Activated B cell treated with CpG ODN at 0.5 μM for 24 hours (primary cell): ENCODE results near the gene C1QTNF1. TPM values are rescaled to one million over a fixed set of nuclear protein-coding genes. Genes with fewer than 3 reads are reported as not detected.

Source experiments
- ATAC-seq: fragments of 200-7000 bp; cut with Tn5 transposase; one replicate; pipeline ENCODE4 v1.10.0; 2021; ENCODE audit warnings: low read depth, mild to moderate bottlenecking, moderate library complexity
- CTCF ChIA-PET: fragments of 350-600 bp; sonication (Branson Sonifier 250); formaldehyde crosslinking; loops from one replicate; lab custom pipeline; 2021; ENCODE audit warnings: antibody characterized with exemption; lab: Charles Lee
- POLR2A ChIA-PET: fragments of 350-600 bp; sonication (Branson Sonifier 250); formaldehyde crosslinking; loops from one replicate; lab custom pipeline; 2021; ENCODE audit warnings: antibody characterized with exemption; lab: Charles Lee
- DNase-seq: peaks from one replicate; pipeline ENCODE4 v3.0.0; 2022
- H3K27ac Mint-ChIP-seq: one replicate; pipeline ENCODE4 v1.8.0; 2020; ENCODE audit warnings: mixed read lengths
- H3K27me3 Mint-ChIP-seq: one replicate; pipeline ENCODE4 v1.8.0; 2021; ENCODE audit warnings: mixed read lengths
- H3K36me3 Mint-ChIP-seq: one replicate; pipeline ENCODE4 v1.8.0; 2021; ENCODE audit warnings: low read depth, mixed read lengths
- H3K4me1 Mint-ChIP-seq: one replicate; pipeline ENCODE4 v1.8.0; 2021; ENCODE audit warnings: mixed read lengths
- H3K4me3 Mint-ChIP-seq: one replicate; pipeline ENCODE4 v1.8.0; 2020; ENCODE audit warnings: mild to moderate bottlenecking, mixed read lengths
- H3K9me3 Mint-ChIP-seq: one replicate; pipeline ENCODE4 v1.8.0; 2020; ENCODE audit warnings: mixed read lengths
- intact Hi-C: fragments of 100-400 bp; cut with micrococcal nuclease; formaldehyde crosslinking; loops from one replicate; pipeline ENCODE4 v1.15.1; 2024
- total RNA-seq: library from RNA; stranded (reverse); gene quantifications from 2 replicates; pipeline ENCODE4 v1.2.3, GENCODE V29; 2022
- TF ChIP-seq, protein P1 (sequence below): fragments of 200-600 bp; IDR thresholded peaks from one replicate; pipeline ENCODE4 v1.8.0; 2022; ENCODE audit warnings: antibody characterized with exemption, mild to moderate bottlenecking

C1QTNF1 gene
- total RNA-seq, 1 donor from 2014 or later = not detected

DNA sequence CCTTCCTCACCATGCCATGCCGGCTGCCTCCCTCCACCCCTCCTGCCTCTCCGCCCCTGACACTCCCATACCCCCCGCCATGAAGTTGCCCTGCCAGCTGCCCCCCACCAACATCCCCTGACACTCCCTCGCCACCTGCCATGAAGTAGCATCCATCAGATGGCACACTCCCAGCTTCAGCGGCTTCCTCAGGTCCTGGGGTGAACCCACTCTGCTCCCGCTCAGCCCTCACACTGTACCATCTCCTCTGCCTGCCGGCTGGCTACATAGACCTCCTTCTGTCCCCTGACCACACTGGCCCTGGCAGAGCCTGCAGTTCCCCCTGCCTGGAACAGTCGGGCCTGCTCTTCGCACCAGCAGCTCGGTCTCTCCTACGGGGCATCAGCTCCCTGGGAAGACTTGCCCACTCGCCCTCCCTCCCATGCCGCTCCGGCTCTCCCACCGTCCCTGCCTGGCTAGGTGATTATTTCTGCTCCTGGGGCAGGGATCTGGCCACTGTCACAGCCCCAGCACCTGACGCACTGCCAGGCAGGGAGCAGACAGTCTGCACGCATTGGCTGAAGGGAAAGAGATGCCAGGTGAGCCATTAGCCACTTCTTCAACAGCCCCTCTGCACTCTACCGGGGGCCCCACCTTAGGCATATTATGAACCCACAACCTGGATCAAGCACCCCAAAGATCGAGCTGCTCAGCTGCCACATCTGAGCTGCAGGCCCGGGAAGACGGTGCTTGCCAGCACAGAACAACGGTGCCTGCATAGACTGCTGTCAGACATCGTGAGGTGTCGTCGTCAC lies 23.4 kb upstream of the C1QTNF1 start:
- TF ChIP-seq, protein P1, sequence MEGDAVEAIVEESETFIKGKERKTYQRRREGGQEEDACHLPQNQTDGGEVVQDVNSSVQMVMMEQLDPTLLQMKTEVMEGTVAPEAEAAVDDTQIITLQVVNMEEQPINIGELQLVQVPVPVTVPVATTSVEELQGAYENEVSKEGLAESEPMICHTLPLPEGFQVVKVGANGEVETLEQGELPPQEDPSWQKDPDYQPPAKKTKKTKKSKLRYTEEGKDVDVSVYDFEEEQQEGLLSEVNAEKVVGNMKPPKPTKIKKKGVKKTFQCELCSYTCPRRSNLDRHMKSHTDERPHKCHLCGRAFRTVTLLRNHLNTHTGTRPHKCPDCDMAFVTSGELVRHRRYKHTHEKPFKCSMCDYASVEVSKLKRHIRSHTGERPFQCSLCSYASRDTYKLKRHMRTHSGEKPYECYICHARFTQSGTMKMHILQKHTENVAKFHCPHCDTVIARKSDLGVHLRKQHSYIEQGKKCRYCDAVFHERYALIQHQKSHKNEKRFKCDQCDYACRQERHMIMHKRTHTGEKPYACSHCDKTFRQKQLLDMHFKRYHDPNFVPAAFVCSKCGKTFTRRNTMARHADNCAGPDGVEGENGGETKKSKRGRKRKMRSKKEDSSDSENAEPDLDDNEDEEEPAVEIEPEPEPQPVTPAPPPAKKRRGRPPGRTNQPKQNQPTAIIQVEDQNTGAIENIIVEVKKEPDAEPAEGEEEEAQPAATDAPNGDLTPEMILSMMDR = no peak
- peaks cover 3% of the 10 kb centered on the region for H3K4me1 Mint-ChIP-seq
- ATAC-seq (no peak), DNase-seq (no peak)
- H3K9me3 Mint-ChIP-seq = no peaks in the 10 kb centered on the region
- no peaks in the 10 kb centered on the region for H3K27me3 Mint-ChIP-seq
- no peak overlapping the region for H3K27ac Mint-ChIP-seq
- POLR2A ChIA-PET = no interaction called here
- H3K36me3 Mint-ChIP-seq = peaks cover 57% of the 10 kb centered on the region
- H3K4me3 Mint-ChIP-seq = no peak overlapping the region
- intact Hi-C loops = no loop called here
- CTCF ChIA-PET = no interaction called here

DNA sequence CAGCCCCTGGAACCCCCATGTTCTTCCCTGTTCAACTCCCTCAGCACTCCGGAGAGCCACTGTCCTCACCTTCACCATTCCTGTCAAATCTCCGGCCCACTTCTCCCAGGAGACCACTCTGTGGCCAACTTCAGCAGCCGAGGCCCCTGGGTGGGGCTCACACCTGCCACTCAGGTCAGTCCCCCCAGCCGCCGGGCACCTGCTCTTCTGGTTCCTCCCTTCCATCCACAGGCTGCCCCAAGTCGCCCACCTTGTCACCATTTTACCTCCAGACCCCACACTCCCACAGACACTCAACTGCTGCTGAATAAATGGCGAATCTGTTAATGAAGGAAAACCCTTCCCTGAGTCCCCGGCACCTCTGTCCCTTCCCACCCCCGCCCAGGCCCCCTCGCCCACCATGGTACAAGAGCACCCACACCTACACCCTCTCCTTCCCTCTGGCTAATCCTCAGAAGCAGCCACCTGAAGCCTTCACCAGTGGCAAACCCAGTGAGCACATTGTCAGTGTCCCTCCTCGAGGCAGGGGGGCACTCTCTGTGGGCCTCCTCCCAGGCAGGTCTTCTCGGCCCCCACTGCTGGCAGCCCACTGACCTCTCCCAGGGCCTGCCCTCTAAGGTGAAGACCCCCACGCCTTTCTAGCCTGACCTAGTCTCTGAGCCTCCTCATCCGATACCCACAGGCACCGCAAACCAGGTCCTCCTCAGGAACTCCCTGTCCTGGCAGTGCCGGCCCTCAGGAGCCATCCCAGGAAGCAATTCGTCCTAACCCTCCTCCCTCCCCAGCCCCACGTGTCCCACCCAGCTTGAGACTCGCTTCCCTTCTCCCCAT lies 22.6 kb upstream of the C1QTNF1 start:
- Mint-ChIP-seq H3K27me3 (no peaks in the 10 kb centered on the region), H3K36me3 (peaks cover 50% of the 10 kb centered on the region), H3K27ac (no peak overlapping the region), H3K9me3 (no peaks in the 10 kb centered on the region), H3K4me3 (no peak overlapping the region), H3K4me1 (peaks cover 11% of the 10 kb centered on the region)
- intact Hi-C loops = no loop called here
- ChIA-PET CTCF (no interaction called here), POLR2A (no interaction called here)
- no peak for DNase-seq
- ATAC-seq = no peak
- TF ChIP-seq, protein P1 = no peak

DNA sequence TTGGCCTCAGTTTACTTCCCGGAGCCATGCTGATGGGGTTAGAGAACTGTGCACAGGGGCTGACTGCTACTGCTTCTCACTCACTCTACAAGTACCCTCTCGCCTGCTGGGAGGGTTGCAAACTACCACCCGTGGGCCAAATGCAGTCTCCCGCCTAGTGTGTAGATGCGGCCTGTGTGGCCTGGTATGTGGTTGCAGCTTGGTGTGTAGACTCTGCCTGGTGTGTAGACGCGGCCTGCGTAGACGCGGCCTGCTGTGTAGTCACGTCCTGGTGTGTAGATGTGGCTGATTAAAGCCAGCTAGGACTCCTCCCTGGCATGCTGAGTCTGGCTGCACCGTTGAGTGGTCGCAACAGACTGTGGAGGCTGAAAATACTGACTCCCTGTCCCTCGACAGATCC lies 21.7 kb upstream of the C1QTNF1 start:
- ATAC-seq (no peak), DNase-seq (no peak)
- Mint-ChIP-seq H3K27me3 (no peaks in the 10 kb centered on the region), H3K27ac (no peak overlapping the region), H3K4me3 (no peak overlapping the region), H3K36me3 (peaks cover 46% of the 10 kb centered on the region), H3K4me1 (peaks cover 19% of the 10 kb centered on the region), H3K9me3 (no peaks in the 10 kb centered on the region)
- CTCF ChIA-PET = no interaction called here
- POLR2A ChIA-PET = no interaction called here
- TF ChIP-seq, protein P1 = no peak
- intact Hi-C loops = no loop called here

DNA sequence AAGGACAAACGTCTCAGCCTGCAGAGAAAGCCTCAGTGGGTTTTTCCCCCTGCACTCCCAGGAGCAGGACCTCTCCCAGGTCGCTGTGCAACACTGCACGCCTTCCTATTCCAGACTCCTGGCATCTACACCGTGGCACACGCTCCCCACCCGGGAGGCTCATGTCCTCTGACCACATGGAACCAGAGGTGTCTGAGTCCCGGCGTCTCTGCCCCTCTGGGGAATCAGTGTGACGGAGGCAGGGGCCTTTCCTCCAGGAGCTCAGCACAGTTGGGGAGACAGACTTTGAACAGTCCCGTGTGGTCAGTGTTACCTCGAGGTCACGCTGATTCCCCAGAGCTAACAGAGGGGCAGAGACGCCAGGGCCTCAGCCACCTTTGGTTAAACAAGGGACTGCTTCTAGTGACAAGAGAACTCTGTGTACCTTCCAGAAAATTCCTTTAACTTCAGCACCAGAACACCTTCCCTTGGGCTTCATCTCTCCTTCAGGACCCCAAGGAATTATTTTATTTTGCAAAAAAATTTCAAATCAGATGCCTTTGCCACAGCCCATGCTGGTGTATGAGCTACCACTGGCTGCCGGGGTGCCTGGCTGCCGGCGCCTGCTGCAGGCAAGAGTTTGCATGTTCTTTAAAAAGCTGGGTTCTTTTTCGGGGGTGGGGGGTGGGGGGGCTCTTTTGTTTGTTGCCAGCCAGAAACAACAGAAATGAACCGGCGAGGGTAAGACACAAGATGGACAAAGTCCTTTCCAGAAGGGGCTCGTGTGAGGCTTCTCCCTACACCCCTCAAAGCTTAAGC lies 21.0 kb upstream of the C1QTNF1 start:
- intact Hi-C loops = no loop called here
- no peak overlapping the region for H3K27ac Mint-ChIP-seq
- peaks cover 24% of the 10 kb centered on the region for H3K4me1 Mint-ChIP-seq
- no peak overlapping the region for H3K4me3 Mint-ChIP-seq
- TF ChIP-seq, protein P1 = no peak
- ChIA-PET CTCF (no interaction called here), POLR2A (no interaction called here)
- H3K9me3 Mint-ChIP-seq = no peaks in the 10 kb centered on the region
- no peak for DNase-seq
- H3K27me3 Mint-ChIP-seq = no peaks in the 10 kb centered on the region
- ATAC-seq = no peak
- peaks cover 39% of the 10 kb centered on the region for H3K36me3 Mint-ChIP-seq
